Fibroblast of upper back skin (primary cell): ENCODE measurements around the gene GPR143.

Experiments used
- DNase-seq: peaks from one replicate; pipeline ENCODE4 v3.0.0-alpha.2; 2013

Gene GPR143

DNA sequence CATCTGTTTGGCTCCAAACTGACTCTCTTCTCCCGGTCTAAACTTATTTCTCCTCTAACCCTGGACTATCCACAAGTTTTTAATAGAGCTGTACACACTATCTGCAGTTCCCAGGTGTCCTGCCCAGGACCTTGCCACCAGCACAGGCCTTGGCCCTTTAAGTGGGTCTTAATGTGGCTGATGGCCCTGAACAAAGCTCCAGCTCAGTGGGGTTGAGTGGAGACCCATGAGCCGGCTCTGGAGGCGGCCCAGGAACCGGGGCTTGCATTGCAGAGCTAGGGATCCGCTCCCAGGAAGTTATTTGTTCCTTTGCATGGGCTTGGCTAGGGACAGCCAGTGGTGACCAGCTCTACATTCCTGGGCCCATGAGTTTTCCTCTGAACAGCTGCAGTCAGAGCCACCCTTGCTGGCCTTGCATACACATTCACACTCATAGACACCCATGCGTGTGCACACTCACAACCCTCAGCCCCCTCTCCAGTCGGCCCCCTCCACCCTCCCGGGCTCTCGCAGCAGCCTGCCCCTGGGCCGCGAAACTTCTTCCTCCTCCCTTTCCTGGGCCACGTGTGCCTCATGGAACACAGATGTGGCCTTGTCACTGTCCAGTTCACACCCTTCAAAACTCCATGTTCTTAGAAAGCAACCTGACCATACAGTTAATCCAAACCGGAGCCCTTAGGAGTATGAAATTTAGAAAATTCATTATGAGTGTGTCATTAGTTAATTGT lies 58.2 kb downstream of the GPR143 start:
- no peak for DNase-seq

DNA sequence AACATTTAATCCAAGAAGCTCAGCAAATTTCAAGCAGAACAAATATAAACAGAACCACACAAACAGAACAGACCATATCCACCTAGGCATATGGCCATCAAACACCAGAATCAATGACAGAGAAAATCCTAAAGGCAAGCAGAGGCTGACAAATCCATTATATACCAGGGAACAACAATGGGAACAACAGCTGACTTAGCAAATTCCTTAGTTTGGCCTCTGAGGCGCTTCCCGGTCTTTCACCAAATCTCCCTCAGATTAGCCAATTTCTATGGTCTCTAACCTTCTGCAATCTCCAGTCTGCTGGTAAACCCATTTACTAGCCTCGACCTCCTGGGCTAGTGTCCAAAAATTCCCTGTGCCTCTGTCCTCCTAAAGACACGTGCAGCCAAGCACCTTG lies 59.2 kb downstream of the GPR143 start:
- DNase-seq, result no peak

DNA sequence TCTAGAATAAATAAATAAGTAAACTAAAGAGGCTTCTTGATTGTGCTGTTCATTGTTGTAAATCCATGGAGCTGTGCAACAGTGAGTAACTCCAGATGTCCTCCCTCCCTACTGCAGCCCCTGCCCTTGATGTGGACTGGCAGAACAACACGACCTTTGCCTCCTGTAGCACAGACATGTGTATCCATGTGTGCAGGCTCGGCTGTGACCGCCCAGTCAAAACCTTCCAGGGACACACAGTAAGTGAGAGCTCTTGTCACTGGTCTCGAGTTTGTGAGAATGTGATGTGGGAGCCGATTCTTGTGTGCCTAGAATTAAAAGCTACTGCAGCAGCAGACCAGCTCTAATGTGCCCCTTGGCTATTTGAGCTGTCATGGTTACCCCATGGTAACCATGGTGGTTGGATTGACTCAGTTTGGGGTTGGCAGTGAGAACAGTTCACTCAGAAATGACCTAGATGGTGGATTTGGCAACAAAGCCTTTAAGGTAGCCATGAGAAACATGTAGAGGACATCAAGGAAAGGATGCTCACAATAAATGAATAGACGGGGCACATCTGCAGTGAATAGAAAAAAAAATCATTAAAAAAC lies 60.7 kb downstream of the GPR143 start:
- DNase-seq, result no peak

DNA sequence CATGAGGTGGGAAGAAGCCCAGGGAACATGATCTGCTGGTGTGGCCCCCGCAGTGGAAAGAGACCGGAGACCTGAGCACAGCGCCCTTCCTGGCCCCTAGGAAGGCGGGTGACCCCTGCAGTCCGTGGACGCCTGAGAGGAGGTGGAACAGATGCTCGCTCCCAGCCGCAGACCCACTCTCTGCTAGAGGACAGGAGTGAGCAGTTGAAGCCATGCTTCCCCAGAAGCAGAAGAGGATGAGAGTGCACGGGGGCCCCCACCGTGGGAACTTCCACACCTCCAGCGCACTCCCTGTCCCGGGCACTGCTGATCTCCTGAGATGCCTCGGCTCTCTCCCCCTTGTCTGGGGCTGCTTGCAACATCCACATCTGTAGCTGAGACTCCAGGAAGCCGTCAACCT lies 62.2 kb downstream of the GPR143 start:
- DNase-seq, result no peak

DNA sequence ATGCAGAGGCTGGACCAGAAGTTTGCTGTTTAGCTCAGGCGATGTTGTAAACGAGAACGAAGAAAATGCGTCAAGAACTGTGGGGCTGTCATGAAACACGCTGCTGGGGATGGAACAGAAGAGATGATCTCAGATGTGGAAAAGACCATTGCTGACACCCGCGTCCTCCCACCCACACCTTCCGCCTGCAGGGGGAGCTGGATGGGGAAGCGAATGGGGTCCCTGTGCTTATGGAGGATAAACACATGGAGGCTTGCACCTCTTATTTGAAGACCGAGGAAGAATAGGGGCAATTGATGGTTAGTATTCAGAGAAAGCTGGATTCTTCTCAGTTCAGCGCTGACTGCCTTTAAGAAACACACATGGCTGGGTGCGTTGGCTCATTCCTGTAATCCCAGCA lies 63.9 kb downstream of the GPR143 start:
- DNase-seq, result no peak

DNA sequence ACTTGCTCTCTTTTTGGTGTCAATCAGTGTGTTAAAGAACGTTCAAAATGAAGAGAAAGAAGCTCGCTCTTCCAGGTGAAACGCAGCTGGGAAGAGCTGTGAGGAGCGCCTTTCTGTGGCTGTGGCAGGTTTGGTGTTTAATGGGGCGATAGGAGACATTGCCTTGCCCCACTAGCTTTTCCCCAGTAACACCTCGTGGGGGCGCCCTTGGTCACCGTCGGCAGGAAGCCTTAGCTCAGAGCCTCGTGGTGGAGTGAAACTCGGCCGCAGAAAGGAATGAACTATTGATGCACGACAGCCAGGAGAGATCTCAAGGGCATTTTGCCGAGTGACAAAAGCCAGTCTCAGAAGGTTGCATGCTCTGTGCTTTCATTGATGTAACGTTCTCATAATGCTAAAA lies 65.1 kb downstream of the GPR143 start:
- DNase-seq, result no peak

DNA sequence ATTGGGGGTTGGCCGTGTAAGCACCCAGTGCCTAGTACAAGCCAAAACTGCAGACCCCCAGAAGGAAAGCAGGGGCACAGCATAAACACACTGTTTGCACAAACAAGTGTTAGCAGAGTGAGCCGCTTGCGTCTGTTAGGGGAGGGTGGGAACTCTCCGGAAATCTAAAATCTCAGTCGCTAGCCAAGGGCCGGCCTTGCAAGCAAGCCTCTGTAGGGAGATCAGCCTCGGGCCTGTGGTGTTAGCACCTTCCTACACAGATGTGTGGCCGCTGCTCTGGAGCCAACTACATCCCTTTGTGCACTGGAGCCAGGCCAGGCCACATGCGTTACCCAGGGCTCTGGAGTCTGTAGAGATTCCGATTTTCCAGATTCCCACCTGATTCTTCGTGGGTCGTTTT lies 67.1 kb downstream of the GPR143 start:
- DNase-seq, result no peak

DNA sequence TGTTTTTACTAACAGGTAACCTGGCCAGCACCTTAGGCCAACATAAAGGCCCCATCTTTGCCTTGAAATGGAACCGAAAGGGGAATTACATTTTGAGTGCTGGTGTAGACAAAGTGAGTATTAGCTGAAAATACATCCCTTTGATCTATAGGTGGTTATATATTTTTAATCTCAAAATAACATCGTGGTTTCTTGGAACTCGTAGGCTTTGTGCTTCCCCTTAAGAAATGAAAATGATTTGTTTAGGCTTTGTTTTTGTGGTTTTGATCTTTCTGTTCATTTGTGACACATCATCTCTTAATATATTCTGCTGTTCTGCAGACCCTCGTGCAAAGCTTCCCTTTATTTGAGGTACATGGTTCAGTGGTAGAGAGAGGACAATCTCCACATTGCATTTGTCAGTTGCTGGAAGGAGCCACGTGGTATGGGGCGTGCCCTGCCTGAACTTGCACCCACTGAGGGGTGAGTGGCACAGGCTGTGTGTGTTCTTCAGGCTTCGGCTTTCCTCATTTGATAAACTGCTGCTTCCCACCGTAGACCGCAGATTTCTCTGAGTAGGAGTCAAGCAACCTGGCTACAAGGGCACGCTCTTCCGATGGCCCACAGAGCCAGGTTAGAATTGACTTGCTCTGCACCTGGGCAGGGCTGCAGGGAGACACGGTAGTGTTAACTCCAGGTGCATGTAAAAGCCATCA lies 72.2 kb downstream of the GPR143 start:
- DNase-seq, result no peak

DNA sequence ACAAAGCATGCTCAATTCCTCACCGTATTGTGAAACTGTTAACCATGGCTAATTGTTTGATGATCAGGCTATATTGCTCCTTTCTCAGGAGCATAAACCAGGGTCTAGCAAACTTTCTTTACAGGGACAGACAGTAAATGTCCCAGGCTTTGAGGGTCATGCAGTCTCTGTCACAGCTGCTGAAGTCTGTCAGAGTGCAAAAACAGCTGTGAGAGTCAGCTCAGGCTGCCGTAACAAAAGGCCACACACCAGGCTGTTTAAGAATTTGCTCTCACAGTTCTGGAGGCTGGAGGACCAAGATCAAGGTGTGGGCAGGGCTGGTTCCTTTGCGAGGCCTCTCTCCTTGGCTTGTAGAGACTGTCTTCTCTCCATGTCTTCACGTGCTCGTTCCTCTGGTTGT lies 75.6 kb downstream of the GPR143 start:
- DNase-seq, result no peak

DNA sequence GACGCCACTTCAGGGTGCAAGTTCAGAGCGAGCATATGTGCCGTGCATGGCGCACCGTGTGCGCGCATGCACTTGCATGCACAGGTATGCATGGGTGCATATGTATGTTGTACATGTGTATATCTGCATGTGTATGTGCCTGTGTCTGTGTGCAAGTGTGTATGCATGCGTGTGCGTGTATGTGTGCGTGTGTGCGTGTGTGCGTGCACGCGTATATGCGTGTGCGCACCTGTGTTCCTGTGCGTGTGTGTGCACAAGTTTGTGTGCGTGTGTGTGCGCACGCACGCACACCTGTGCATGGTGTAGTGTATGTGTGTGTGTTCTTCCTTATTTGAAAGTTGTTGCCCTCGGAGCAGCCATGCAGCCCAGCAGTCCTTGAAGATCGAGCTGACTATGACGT lies 76.8 kb downstream of the GPR143 start:
- DNase-seq, result no peak

DNA sequence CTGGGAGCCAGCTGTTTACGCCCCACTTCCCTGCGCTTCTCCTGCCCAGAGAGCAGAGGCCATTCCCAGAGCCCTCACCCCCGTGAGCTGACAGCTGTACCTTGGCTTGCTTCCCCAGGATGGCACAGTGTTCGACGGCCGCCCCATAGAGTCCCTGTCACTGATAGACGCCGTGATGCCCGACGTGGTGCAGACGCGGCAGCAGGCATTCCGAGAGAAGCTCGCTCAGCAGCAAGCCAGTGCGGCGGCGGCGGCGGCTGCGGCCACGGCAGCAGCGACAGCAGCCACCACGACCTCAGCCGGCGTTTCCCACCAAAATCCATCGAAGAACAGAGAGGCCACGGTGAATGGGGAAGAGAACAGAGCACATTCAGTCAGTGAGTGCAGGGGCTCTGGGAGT lies 77.7 kb downstream of the GPR143 start:
- DNase-seq, result no peak

DNA sequence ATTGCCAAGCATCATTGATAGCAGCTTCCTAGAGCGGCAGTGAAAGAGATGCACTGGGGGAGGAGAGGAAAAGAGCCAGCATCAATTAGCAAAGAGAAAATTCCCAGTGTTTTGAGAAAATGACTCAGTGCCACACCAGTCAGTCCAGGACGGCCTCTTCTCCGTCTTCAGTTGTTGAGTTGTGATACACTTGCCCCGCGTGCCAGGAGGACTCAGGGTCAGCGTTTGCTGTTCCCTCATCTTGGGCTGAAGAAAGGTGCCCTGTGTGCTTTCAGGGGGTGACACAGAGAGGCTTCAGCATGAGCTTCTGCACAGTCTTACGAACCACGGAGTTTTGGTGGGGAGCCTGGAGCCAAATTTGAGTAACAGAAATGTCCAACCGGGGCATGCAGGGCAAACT lies 82.3 kb downstream of the GPR143 start:
- DNase-seq, result no peak

DNA sequence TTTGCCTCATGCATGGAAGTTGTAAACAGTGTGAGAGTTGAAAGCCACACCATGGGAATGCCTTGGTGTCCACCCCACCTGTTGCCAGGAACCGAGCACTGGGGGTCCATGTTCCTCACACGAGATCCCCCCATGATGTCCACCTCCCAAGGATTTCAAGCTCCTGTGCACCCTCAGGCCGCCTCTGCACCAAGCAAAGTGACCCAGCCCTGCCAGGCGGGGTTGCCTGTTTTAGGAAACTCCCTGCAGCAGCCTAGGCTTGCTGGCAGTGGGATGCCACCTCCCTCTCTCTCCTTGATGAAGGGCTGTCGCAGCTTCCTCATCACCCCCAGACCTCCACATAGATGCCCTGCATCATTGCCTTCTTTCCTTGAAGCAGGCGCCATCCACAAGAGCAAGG lies 82.8 kb downstream of the GPR143 start:
- DNase-seq, result no peak

DNA sequence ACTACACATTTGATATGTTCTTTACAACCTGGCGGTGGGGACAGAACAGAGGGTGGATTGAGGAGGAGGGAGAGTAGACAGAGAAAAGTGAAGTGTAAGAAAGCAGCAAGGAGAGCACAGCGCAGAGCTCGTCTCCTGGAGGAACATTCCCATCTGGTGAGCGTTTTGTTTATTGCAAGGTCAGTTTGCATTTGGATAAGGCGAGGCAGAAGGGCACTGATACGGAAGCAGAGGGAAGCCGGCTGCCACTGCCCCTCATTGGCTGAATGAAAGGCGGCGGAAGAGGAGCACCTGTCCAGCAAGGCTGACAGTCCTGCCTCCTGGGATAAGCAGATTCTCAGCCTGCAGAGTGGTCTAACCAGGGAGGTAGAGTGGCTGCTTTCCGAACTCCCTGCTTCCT lies 83.2 kb downstream of the GPR143 start:
- DNase-seq, result no peak

DNA sequence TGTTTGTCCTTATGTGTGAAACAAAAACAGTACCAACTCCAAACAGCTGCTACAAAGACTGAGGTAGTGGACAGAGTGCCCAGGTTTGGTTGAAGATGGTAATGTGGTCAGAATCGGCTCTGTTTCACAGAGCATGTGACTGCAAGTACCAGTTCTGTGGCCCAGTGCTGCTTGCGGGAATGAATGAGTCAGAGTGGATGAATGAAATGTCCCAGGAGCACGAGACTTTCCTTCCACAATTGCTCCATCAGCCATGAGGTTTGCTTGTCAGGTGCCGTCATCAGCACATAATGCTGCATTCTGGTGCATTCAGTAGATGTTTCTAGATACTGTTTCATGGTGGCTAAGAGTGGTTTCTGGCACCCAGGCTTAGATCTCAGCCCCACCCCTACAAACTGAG lies 84.2 kb downstream of the GPR143 start:
- DNase-seq, result no peak

DNA sequence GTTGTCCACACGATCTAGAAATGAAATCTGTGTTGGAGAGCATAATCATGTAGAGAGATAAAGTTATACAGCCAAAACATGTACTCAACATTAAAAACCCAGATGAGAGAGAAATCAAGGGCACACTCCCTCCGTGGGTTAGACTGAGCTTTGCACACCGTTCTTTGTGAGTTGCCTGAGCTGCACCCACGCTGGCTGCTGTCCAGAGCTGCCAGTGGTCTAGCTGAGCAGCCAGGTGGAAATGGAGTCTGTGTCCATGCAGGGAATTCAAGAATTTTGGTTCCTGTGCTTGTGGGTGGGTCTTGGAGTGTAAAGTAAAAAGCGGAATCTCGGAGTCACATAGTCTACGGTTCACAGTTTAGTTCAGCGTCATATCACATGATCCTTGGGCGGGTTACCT lies 84.6 kb downstream of the GPR143 start:
- no peak for DNase-seq

DNA sequence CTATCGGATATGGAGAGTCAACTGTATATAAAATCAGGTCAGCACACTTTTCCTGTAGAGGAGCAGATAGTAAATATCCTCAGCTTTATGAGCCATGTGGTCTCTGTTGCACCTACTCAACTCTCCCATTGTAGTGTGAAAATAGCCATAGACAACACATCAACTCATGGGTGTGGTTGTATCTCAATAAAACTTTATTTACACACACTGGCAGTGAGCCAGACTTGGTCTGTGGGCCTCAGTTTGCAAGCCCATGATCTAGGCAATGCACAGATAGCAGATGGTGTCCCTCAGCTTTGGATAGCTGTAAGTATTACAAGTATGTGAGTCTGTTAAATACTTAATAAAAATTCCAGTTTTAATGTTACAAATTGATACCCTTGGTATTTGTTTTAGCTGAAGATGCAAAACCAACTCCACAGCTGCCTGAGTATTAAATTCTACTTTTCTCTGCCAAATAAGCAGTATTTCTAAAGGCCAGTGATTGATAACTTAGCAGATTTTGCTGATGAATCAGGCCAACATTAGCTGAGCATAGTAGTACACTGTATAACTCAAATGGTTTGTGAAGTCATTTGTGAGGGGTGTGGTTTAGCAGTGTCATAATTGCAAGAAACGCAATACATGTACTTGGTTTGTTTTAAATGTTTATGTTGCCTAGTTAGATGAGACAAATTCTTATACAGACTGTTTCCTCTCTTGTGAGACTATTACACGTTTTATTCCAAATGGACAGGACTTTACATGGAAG lies 87.3 kb downstream of the GPR143 start:
- no peak for DNase-seq

DNA sequence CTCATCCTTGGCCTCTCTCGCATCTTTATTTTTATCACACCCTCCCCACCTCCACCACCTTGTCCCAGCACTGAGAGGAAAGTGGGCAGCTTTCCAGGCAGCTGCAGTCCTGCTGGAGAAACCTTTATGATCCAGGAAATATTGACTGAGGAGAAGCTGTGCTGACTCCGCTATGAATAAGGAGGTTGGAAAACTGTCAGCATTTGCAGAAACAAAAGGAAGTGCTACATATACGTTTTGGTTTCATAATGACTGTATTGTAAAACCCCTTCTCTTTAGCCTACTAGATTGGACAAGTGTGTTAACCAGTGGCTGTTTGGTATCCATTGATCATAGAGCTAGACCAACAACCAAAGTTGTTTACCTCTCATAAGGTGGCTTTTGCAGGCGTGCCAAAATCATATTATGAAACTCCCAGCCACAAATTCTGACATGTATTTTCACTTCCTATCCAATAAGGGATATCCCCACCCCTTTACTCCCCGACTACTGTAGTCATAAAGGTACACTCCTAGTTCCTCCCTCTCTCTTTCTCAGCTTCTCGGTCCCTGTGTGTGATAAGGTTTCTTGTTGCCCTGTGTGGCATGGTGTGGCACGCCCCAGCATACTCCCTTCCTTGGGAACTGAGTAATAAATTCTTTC lies 88.4 kb downstream of the GPR143 start:
- peak; percentile 64 for DNase-seq

DNA sequence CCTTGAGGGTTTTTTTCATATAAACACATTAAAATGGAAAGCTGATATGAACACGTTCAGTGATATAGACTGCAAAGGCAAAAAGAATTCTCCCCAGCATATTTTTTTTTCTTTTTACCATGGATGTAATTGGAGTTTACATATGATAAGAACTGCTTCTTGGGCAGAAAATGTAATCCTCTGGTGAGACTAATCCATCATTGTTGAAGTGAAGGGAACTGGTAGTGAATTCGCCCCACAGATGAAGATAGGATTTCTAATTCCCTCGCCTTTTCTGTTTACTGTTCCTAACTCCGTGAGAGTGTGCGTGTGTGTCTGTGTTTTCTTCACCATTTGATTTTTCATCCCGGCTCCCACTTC lies 88.9 kb downstream of the GPR143 start:
- no peak for DNase-seq

DNA sequence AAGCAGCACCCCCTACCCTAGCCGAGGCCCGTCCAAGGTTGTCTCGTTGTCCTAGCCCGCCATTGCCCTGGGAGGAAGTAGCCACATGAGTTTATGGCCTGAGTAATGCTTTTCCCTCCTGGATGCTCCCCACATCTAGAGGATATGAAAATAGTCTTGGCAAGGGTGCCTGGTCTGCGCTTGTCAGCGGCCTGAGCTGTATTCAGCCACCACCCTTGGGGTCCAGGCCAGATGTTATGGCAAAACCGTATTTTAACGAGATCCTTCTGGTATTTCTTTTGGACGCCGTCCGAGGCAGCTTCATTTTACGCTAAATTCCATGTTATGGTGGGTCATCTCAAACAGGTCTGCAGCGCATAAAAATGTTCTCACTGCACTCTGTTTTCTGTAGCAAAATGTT lies 89.3 kb downstream of the GPR143 start:
- DNase-seq, result peak; percentile 73
